ENCODE data around the gene IMPG1. TPM values are rescaled to one million over a fixed set of nuclear protein-coding genes. Genes with fewer than 3 reads are reported as not detected.

IMPG1 gene
- total RNA-seq, 1 experiment from 2014 or later, result not detected

GRCh38 chr6:76004202-76004601 lies 68.3 kb downstream of the IMPG1 start:
- H3K36me3 Mint-ChIP-seq (ENCODE audit: insufficient read depth in 1 of 3, low read depth in 3 of 3), result no peaks in the 10 kb centered on the region

More at GRCh38 chr6:76004202-76004601, 68.3 kb downstream of the IMPG1 start:
- Histone ChIP-seq H3T11ph (ENCODE audit: low read length) (no peak overlapping the region), H3K18ac (ENCODE audit: insufficient read length, low read depth, low read length) (no peak overlapping the region), H2AK5ac (ENCODE audit: insufficient read length, low read length) (no peak overlapping the region), H2BK120ac (ENCODE audit: low read depth, low read length, poor library complexity, severe bottlenecking) (no peak overlapping the region), H2BK15ac (ENCODE audit: low read depth, low read length) (no peak overlapping the region), H4K91ac (ENCODE audit: insufficient read length, low read depth, low read length) (no peak overlapping the region), H3K9ac (ENCODE audit: extremely low read depth, insufficient read length, low read length) (no peak overlapping the region), H3K27me3 (ENCODE audit: insufficient read depth, low read length) (no peaks in the 10 kb centered on the region), H3K23ac (ENCODE audit: insufficient read length, low read depth, low read length) (no peak overlapping the region), H3K79me2 (ENCODE audit: insufficient read depth, low read length) (no peaks in the 10 kb centered on the region), H4K8ac (replicated peaks; ENCODE audit: insufficient read length, low read depth, low read length) (no peak overlapping the region), H4K20me1 (ENCODE audit: control insufficient read depth, insufficient read depth, insufficient read length) (no peaks in the 10 kb centered on the region), H3K4ac (ENCODE audit: low read depth, low read length) (no peak overlapping the region), H3K4me2 (ENCODE audit: insufficient read depth, insufficient read length, low read length) (no peak overlapping the region), H2BK20ac (ENCODE audit: low read depth, low read length, poor library complexity, severe bottlenecking) (no peak overlapping the region), H3K79me1 (ENCODE audit: insufficient read depth, low read depth, low read length, poor library complexity, severe bottlenecking) (no peaks in the 10 kb centered on the region), H3K27ac (ENCODE audit: insufficient read length, low read depth, low read length) (no peak overlapping the region), H3K23me2 (ENCODE audit: insufficient read length, low read depth, low read length, poor library complexity, severe bottlenecking) (no peaks in the 10 kb centered on the region), H2BK12ac (ENCODE audit: insufficient read length, low read depth, low read length) (no peak overlapping the region), H3K9me3 (ENCODE audit: control insufficient read depth, low read depth, low read length) (no peaks in the 10 kb centered on the region), H3K56ac (ENCODE audit: insufficient read length, low read depth, low read length) (no peak overlapping the region), H3K14ac (ENCODE audit: insufficient read depth, low read length) (no peak overlapping the region), H2AFZ (ENCODE audit: low read length) (no peak overlapping the region), H4K5ac (ENCODE audit: insufficient read length, low read depth, low read length) (no peak overlapping the region), H3K4me1 (ENCODE audit: insufficient read depth, low read length) (no peaks in the 10 kb centered on the region), H2BK5ac (ENCODE audit: insufficient read length, low read length) (no peak overlapping the region)
- no peak overlapping the region for H3K27ac Mint-ChIP-seq
- no peak for DNase-seq
- H3K4me3 Mint-ChIP-seq, result no peak overlapping the region
- H3K9me3 Mint-ChIP-seq, result no peaks in the 10 kb centered on the region
- peaks cover 12 to 20% of the 10 kb centered on the region in 2 experiments for H3K4me1 Mint-ChIP-seq
- no peaks in the 10 kb centered on the region; the same call in 1 of the 2 replicates for H3K27me3 Mint-ChIP-seq (ENCODE audit: low read depth)
- WGBS (ENCODE audit: extremely low coverage, insufficient read length, low lambda C conversion rate), result no CpG with 5 or more reads among the region's 2 CpGs
- no peak for TF ChIP-seq CTCF (conservative IDR thresholded peaks at IDR 0.05)
